ENCODE data around the gene ZDHHC5.
A peak's percentile ranks its signal among the peaks of the same experiment; 100 is the strongest.

The ZDHHC5 gene

GRCh38 chr11:57663975-57664374 is 3.9 kb upstream of the ZDHHC5 start:
- H3K27ac ChIP-seq (ENCODE audit: extremely low read depth, low read depth, low read length), result no peak overlapping the region
- H3K4me3 ChIP-seq (ENCODE audit: low read depth, low read length), result no peak overlapping the region
- TF ChIP-seq, protein P1, sequence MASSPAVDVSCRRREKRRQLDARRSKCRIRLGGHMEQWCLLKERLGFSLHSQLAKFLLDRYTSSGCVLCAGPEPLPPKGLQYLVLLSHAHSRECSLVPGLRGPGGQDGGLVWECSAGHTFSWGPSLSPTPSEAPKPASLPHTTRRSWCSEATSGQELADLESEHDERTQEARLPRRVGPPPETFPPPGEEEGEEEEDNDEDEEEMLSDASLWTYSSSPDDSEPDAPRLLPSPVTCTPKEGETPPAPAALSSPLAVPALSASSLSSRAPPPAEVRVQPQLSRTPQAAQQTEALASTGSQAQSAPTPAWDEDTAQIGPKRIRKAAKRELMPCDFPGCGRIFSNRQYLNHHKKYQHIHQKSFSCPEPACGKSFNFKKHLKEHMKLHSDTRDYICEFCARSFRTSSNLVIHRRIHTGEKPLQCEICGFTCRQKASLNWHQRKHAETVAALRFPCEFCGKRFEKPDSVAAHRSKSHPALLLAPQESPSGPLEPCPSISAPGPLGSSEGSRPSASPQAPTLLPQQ (tag by site-specific recombination; IDR thresholded peaks at IDR 0.05), result no peak
- no peak for TF ChIP-seq ZBTB7A (tag by site-specific recombination; IDR thresholded peaks at IDR 0.05; ENCODE audit: low read depth)
- peak; percentile 77 for TF ChIP-seq ZNF366 (tag by site-specific recombination; conservative IDR thresholded peaks at IDR 0.05)
- TF ChIP-seq, protein P2, sequence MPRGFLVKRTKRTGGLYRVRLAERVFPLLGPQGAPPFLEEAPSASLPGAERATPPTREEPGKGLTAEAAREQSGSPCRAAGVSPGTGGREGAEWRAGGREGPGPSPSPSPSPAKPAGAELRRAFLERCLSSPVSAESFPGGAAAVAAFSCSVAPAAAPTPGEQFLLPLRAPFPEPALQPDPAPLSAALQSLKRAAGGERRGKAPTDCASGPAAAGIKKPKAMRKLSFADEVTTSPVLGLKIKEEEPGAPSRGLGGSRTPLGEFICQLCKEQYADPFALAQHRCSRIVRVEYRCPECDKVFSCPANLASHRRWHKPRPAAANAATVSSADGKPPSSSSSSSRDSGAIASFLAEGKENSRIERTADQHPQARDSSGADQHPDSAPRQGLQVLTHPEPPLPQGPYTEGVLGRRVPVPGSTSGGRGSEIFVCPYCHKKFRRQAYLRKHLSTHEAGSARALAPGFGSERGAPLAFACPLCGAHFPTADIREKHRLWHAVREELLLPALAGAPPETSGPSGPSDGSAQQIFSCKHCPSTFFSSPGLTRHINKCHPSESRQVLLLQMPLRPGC (tag by site-specific recombination; IDR thresholded peaks at IDR 0.05), result no peak
- no peak for TF ChIP-seq ZNF311 (tag by site-specific recombination; IDR thresholded peaks at IDR 0.05; ENCODE audit: borderline replicate concordance)
- peak; percentile 81 for TF ChIP-seq PRDM1 (tag by site-specific recombination; IDR thresholded peaks at IDR 0.05)
- TF ChIP-seq GFI1B (tag by site-specific recombination; IDR thresholded peaks at IDR 0.05), result no peak
- peaks cover 0 to 38% of the 10 kb centered on the region in 2 experiments; a peak in 2 of 3 replicates for H3K36me3 ChIP-seq (ENCODE audit: control insufficient read depth in 2 of 2, insufficient read depth in 1 of 2, low read length in 2 of 2)
- ChIA-PET CTCF (interaction anchor here (0.7 to 1.2 kb wide), 3 partner anchors 20 to 206 kb away, joined by 3 to 4 read pairs (median 4); no protein-coding TSS in a partner anchor), POLR2A (no interaction called here)
- no peaks in the 10 kb centered on the region for H3K9me3 ChIP-seq (ENCODE audit: control insufficient read depth, insufficient read depth, low read depth, low read length)
- no peaks in the 10 kb centered on the region for H3K4me1 ChIP-seq (ENCODE audit: control insufficient read depth, insufficient read depth, low read length)

GRCh38 chr11:57667117-57667735 is 688 bp upstream of the ZDHHC5 start:
- no peaks in the 10 kb centered on the region for H3K9me3 ChIP-seq (ENCODE audit: control insufficient read depth, insufficient read depth, low read depth, low read length)
- ChIA-PET POLR2A (interaction anchor here (0.7 to 1.1 kb wide), 4 partner anchors 9 to 1893 kb away, joined by 3 to 6 read pairs (median 4); partner anchors contain the start of genes CLP1 and SELENOH), CTCF (interaction anchor here (0.8 to 1.2 kb wide), 2 partner anchors 15 to 27 kb away, joined by 3 to 5 read pairs; no protein-coding TSS in a partner anchor)
- H3K4me1 ChIP-seq (ENCODE audit: control insufficient read depth, insufficient read depth, low read length), result no peaks in the 10 kb centered on the region
- H3K4me3 ChIP-seq (ENCODE audit: low read depth, low read length), result peak overlapping the region; percentile 67
- peaks cover 0 to 21% of the 10 kb centered on the region in 2 experiments; a peak in 1 of 3 replicates for H3K36me3 ChIP-seq (ENCODE audit: control insufficient read depth in 2 of 2, insufficient read depth in 1 of 2, low read length in 2 of 2)
- peak overlapping the region; percentile 90 for H3K27ac ChIP-seq (ENCODE audit: extremely low read depth, low read depth, low read length)
- TF ChIP-seq ZNF623 (tag by site-specific recombination; IDR thresholded peaks at IDR 0.05) (no peak), ZNF521 (tag by site-specific recombination; IDR thresholded peaks at IDR 0.05) (no peak), ZNF654 (tag by site-specific recombination; IDR thresholded peaks at IDR 0.05; ENCODE audit: low read depth) (no peak), ZNF175 (tag by site-specific recombination; IDR thresholded peaks at IDR 0.05) (no peak), KLF16 (tag by site-specific recombination; IDR thresholded peaks at IDR 0.05) (peak; percentile 63; the same call in 1 of the 2 replicates), ZNF701 (tag by site-specific recombination; IDR thresholded peaks at IDR 0.05) (no peak), ZSCAN30 (tag by site-specific recombination; IDR thresholded peaks at IDR 0.05) (no peak), ZNF148 (tag by site-specific recombination; IDR thresholded peaks at IDR 0.05; ENCODE audit: borderline replicate concordance) (no peak), KLF8 (tag by site-specific recombination; IDR thresholded peaks at IDR 0.05) (0 out of 2 replicates have a peak, but pooled peaks have one; percentile 56)
- TF ChIP-seq, protein P3, sequence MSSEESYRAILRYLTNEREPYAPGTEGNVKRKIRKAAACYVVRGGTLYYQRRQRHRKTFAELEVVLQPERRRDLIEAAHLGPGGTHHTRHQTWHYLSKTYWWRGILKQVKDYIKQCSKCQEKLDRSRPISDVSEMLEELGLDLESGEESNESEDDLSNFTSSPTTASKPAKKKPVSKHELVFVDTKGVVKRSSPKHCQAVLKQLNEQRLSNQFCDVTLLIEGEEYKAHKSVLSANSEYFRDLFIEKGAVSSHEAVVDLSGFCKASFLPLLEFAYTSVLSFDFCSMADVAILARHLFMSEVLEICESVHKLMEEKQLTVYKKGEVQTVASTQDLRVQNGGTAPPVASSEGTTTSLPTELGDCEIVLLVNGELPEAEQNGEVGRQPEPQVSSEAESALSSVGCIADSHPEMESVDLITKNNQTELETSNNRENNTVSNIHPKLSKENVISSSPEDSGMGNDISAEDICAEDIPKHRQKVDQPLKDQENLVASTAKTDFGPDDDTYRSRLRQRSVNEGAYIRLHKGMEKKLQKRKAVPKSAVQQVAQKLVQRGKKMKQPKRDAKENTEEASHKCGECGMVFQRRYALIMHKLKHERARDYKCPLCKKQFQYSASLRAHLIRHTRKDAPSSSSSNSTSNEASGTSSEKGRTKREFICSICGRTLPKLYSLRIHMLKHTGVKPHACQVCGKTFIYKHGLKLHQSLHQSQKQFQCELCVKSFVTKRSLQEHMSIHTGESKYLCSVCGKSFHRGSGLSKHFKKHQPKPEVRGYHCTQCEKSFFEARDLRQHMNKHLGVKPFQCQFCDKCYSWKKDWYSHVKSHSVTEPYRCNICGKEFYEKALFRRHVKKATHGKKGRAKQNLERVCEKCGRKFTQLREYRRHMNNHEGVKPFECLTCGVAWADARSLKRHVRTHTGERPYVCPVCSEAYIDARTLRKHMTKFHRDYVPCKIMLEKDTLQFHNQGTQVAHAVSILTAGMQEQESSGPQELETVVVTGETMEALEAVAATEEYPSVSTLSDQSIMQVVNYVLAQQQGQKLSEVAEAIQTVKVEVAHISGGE (tag by site-specific recombination; conservative IDR thresholded peaks at IDR 0.05; ENCODE audit: low read depth), result peak; percentile 93
- TF ChIP-seq, protein P4, sequence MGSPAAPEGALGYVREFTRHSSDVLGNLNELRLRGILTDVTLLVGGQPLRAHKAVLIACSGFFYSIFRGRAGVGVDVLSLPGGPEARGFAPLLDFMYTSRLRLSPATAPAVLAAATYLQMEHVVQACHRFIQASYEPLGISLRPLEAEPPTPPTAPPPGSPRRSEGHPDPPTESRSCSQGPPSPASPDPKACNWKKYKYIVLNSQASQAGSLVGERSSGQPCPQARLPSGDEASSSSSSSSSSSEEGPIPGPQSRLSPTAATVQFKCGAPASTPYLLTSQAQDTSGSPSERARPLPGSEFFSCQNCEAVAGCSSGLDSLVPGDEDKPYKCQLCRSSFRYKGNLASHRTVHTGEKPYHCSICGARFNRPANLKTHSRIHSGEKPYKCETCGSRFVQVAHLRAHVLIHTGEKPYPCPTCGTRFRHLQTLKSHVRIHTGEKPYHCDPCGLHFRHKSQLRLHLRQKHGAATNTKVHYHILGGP (tag by site-specific recombination; IDR thresholded peaks at IDR 0.05), result no peak
- TF ChIP-seq, protein P5, sequence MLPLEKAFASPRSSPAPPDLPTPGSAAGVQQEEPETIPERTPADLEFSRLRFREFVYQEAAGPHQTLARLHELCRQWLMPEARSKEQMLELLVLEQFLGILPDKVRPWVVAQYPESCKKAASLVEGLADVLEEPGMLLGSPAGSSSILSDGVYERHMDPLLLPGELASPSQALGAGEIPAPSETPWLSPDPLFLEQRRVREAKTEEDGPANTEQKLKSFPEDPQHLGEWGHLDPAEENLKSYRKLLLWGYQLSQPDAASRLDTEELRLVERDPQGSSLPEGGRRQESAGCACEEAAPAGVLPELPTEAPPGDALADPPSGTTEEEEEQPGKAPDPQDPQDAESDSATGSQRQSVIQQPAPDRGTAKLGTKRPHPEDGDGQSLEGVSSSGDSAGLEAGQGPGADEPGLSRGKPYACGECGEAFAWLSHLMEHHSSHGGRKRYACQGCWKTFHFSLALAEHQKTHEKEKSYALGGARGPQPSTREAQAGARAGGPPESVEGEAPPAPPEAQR (tag by site-specific recombination; IDR thresholded peaks at IDR 0.05), result no peak
- TF ChIP-seq, protein P6, sequence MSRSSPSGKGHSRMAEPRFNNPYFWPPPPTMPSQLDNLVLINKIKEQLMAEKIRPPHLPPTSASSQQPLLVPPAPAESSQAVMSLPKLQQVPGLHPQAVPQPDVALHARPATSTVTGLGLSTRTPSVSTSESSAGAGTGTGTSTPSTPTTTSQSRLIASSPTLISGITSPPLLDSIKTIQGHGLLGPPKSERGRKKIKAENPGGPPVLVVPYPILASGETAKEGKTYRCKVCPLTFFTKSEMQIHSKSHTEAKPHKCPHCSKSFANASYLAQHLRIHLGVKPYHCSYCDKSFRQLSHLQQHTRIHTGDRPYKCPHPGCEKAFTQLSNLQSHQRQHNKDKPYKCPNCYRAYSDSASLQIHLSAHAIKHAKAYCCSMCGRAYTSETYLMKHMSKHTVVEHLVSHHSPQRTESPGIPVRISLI (tag by site-specific recombination; IDR thresholded peaks at IDR 0.05), result peak; percentile 98

All from HEK293 (cell line).